G401.6 (cell line): ENCODE measurements around the gene SATL1.
A peak's percentile ranks its signal among the peaks of the same experiment; 100 is the strongest.
"Not testable (repeated sequence)": the region's sequence is repeated elsewhere in the genome, so short reads cannot be mapped to it uniquely, and the experiment has no call there.

Experiments
- FAIRE-seq: peaks from 2 replicates; lab custom pipeline; 2012; peaks lifted over from hg19 to GRCh38; lab: Jason Lieb, UNC

SATL1 gene

GRCh38 chrX:85109235-85109634, 134.3 kb downstream of the SATL1 start:
- FAIRE-seq = no peak

- FAIRE-seq = no peak
These were observed 135.4 kb downstream of the SATL1 start for GRCh38 chrX:85108165-85108564.

- no peak for FAIRE-seq
These were observed 136.2 kb downstream of the SATL1 start for GRCh38 chrX:85107407-85107806.

- no peak for FAIRE-seq
These were observed 154.2 kb downstream of the SATL1 start for GRCh38 chrX:85089321-85089840.

- FAIRE-seq = peak; percentile 92
These were observed 158.7 kb downstream of the SATL1 start for GRCh38 chrX:85084770-85085393.

- FAIRE-seq = not testable (repeated sequence)
These were observed 166.3 kb downstream of the SATL1 start for GRCh38 chrX:85077247-85077646.

GRCh38 chrX:85065512-85066198, 177.9 kb downstream of the SATL1 start:
- no peak for FAIRE-seq

- no peak for FAIRE-seq
These were observed 190.8 kb downstream of the SATL1 start for GRCh38 chrX:85052636-85053343.

- FAIRE-seq = no peak
These were observed 191.4 kb downstream of the SATL1 start for GRCh38 chrX:85052205-85052604.

- FAIRE-seq = no peak
These were observed 192.0 kb downstream of the SATL1 start for GRCh38 chrX:85051627-85052026.
